Astrocyte of the cerebellum (primary cell): ENCODE data around the gene CDK14.

Source experiments
- DNase-seq: peaks from one replicate; pipeline ENCODE4 v3.0.0-alpha.2; 2011; ENCODE audit warnings: low read depth
- H3K4me3 ChIP-seq: 2 replicates; pipeline ENCODE4 v1.5.1; 2011; ENCODE audit warnings: mild to moderate bottlenecking, low read depth, low read length, moderate library complexity
- CTCF ChIP-seq: IDR thresholded peaks from 2 replicates; pipeline ENCODE4 v1.5.1; 2012; ENCODE audit warnings: low read length, low read depth, moderate library complexity, mild to moderate bottlenecking; ENCODE audit errors: missing control alignments
- in situ Hi-C: cut with HindIII; loops from 2 replicates; pipeline ENCODE4 v1.10.0; 2017; ENCODE audit warnings: low sequenced_read_pairs

CDK14 gene

GRCh38 chr7:90850066-90850465, 253.9 kb downstream of the CDK14 start:
- no peak for TF ChIP-seq CTCF
- DNase-seq, result no peak
- no peak overlapping the region for H3K4me3 ChIP-seq
- in situ Hi-C loops, result no loop called here

GRCh38 chr7:90850471-90850870, 254.3 kb downstream of the CDK14 start:
- DNase-seq, result no peak
- no peak overlapping the region for H3K4me3 ChIP-seq
- no peak for TF ChIP-seq CTCF
- in situ Hi-C loops, result no loop called here

- no peak for TF ChIP-seq CTCF
- DNase-seq, result no peak
- no peak overlapping the region for H3K4me3 ChIP-seq
- in situ Hi-C loops, result no loop called here
Measured at GRCh38 chr7:90853205-90853604, 257.1 kb downstream of the CDK14 start.

- in situ Hi-C loops, result no loop called here
- no peak overlapping the region for H3K4me3 ChIP-seq
- no peak for DNase-seq
- TF ChIP-seq CTCF, result no peak
Measured at GRCh38 chr7:90856351-90857070, 260.4 kb downstream of the CDK14 start.

GRCh38 chr7:90857603-90858002, 261.5 kb downstream of the CDK14 start:
- in situ Hi-C loops, result no loop called here
- TF ChIP-seq CTCF, result no peak
- H3K4me3 ChIP-seq, result no peak overlapping the region
- DNase-seq, result no peak

- TF ChIP-seq CTCF, result no peak
- no peak for DNase-seq
- no peak overlapping the region for H3K4me3 ChIP-seq
- in situ Hi-C loops, result no loop called here
Measured at GRCh38 chr7:90858546-90858945, 262.4 kb downstream of the CDK14 start.
